HG02623 (cell line): ENCODE measurements around the gene RNASEH1.
"Not testable (repeated sequence)": the region's sequence is repeated elsewhere in the genome, so short reads cannot be mapped to it uniquely, and the experiment has no call there.

Experiments
- ATAC-seq: cut with Tn5 transposase; IDR thresholded peaks from one replicate; pipeline ENCODE4 v1.9.1; 2021; ENCODE audit warnings: moderate library complexity; ENCODE audit not compliant: unreplicated experiment

The RNASEH1 gene

GRCh38 chr2:3522961-3523421 is 35.1 kb downstream of the RNASEH1 start:
- ATAC-seq: no peak

- ATAC-seq: no peak
These were observed 37.5 kb downstream of the RNASEH1 start for GRCh38 chr2:3520591-3520990.

- ATAC-seq: peak; percentile 51
These were observed 38.6 kb downstream of the RNASEH1 start, which contains the start of gene ADI1 for GRCh38 chr2:3519255-3520205. Gene ADI1, minus strand, starts transcription at chr2:3519531. Its CDS starts 44 bp downstream, at chr2:3519487.

- ATAC-seq: peak; percentile 71
These were observed 39.5 kb downstream of the RNASEH1 start for GRCh38 chr2:3518496-3519254.

GRCh38 chr2:3517948-3518495 is 40.1 kb downstream of the RNASEH1 start:
- ATAC-seq: no peak

GRCh38 chr2:3516831-3517230 is 41.3 kb downstream of the RNASEH1 start:
- no peak for ATAC-seq

GRCh38 chr2:3515438-3515837 is 42.7 kb downstream of the RNASEH1 start:
- not testable (repeated sequence) for ATAC-seq

GRCh38 chr2:3513026-3513810 is 44.9 kb downstream of the RNASEH1 start:
- no peak for ATAC-seq

GRCh38 chr2:3512086-3512485 is 46.0 kb downstream of the RNASEH1 start:
- no peak for ATAC-seq

GRCh38 chr2:3505771-3506170 is 52.4 kb downstream of the RNASEH1 start:
- no peak for ATAC-seq

GRCh38 chr2:3504741-3505140 is 53.4 kb downstream of the RNASEH1 start:
- ATAC-seq: no peak

GRCh38 chr2:3503483-3503882 is 54.6 kb downstream of the RNASEH1 start:
- ATAC-seq: no peak

GRCh38 chr2:3503046-3503445 is 55.1 kb downstream of the RNASEH1 start:
- ATAC-seq: no peak

GRCh38 chr2:3500326-3500899 is 57.7 kb downstream of the RNASEH1 start:
- no peak for ATAC-seq

- ATAC-seq: no peak
These were observed 59.2 kb downstream of the RNASEH1 start for GRCh38 chr2:3498783-3499394.

GRCh38 chr2:3496708-3497080 is 61.4 kb downstream of the RNASEH1 start:
- ATAC-seq: not testable (repeated sequence)
